H1 (cell line): ENCODE data around the gene TCF7L1. TPM values are rescaled to one million over a fixed set of nuclear protein-coding genes. Genes with fewer than 3 reads are reported as not detected.
A peak's percentile ranks its signal among the peaks of the same experiment; 100 is the strongest.

ENCODE experiments used
- BCL11A ChIP-seq, 2 experiments: IDR thresholded peaks; one replicate each; pipeline ENCODE4 v1.6.1; 2011; ENCODE audit warnings: low read depth in 2 of 2, low read length in 2 of 2, mild to moderate bottlenecking in 2 of 2
- CBX5 ChIP-seq: fragments of 300-800, 300-1000 bp; sonication (generic); IDR thresholded peaks from 2 replicates; pipeline ENCODE4 v1.7.1; 2016; ENCODE audit warnings: antibody characterized with exemption, low read length, low read depth
- CBX8 ChIP-seq: fragments of 300-800, 300-1000 bp; sonication (generic); IDR thresholded peaks from 2 replicates; pipeline ENCODE4 v1.7.1; 2016; ENCODE audit warnings: low read depth, low read length, borderline replicate concordance
- CHD2 ChIP-seq: IDR thresholded peaks from 2 replicates; pipeline ENCODE4 v1.6.1; 2012; ENCODE audit warnings: low read length, improper control_type of control experiment
- CREB1 ChIP-seq: IDR thresholded peaks from 2 replicates; pipeline ENCODE4 v1.6.1; 2012; ENCODE audit warnings: inconsistent platforms
- CTCF ChIP-seq, 3 experiments: IDR thresholded peaks; 1 replicate in 2 of 3; 2 replicates in 1 of 3; pipeline versions ENCODE4 v1.5.1 to v1.6.1; 2011; ENCODE audit warnings: low read length in 3 of 3, mild to moderate bottlenecking in 3 of 3, inconsistent platforms in 2 of 3, low read depth in 1 of 3, moderate library complexity in 1 of 3; ENCODE audit not compliant: insufficient read depth in 1 of 3; ENCODE audit errors: control extremely low read depth in 1 of 3
- E2F6 ChIP-seq: IDR thresholded peaks from 2 replicates; pipeline ENCODE4 v1.6.1; 2012; ENCODE audit warnings: inconsistent platforms
- EZH2 ChIP-seq: fragments of 200-600 bp; sonication (generic); IDR thresholded peaks from 2 replicates; pipeline ENCODE4 v1.7.1; 2012; ENCODE audit warnings: low read depth, mild to moderate bottlenecking, moderate library complexity, low read length, inconsistent platforms; ENCODE audit not compliant: severe bottlenecking
- GABPA ChIP-seq: IDR thresholded peaks from 2 replicates; pipeline ENCODE4 v1.6.1; 2011; ENCODE audit warnings: mild to moderate bottlenecking, low read length, moderate library complexity, borderline replicate concordance; ENCODE audit not compliant: insufficient read depth
- GTF2F1 ChIP-seq: IDR thresholded peaks from 2 replicates; pipeline ENCODE4 v1.6.1; 2012; ENCODE audit warnings: low read depth, low read length, improper control_type of control experiment, borderline replicate concordance
- JUND ChIP-seq: IDR thresholded peaks from 2 replicates; pipeline ENCODE4 v1.6.1; 2011; ENCODE audit warnings: mild to moderate bottlenecking, improper control_type of control experiment, low read length
- KDM1A ChIP-seq: fragments of 200-600, 300-600 bp; sonication (generic); IDR thresholded peaks from 2 replicates; pipeline ENCODE4 v1.7.1; 2016; ENCODE audit warnings: mild to moderate bottlenecking, low read length, borderline replicate concordance
- MAFK ChIP-seq: IDR thresholded peaks from 2 replicates; pipeline ENCODE4 v1.6.1; 2012; ENCODE audit warnings: low read depth, mild to moderate bottlenecking, improper control_type of control experiment, low read length
- NANOG ChIP-seq: IDR thresholded peaks from 2 replicates; pipeline ENCODE4 v1.6.1; 2011; ENCODE audit warnings: low read length, low read depth, mild to moderate bottlenecking, inconsistent platforms; ENCODE audit not compliant: insufficient read depth, poor library complexity, severe bottlenecking
- NRF1 ChIP-seq: IDR thresholded peaks from 2 replicates; pipeline ENCODE4 v1.6.1; 2011; ENCODE audit warnings: mild to moderate bottlenecking, low read depth, low read length, improper control_type of control experiment
- POU5F1 ChIP-seq: IDR thresholded peaks from 2 replicates; pipeline ENCODE4 v1.6.1; 2011; ENCODE audit warnings: low read depth, mild to moderate bottlenecking, low read length, moderate library complexity
- RXRA ChIP-seq: IDR thresholded peaks from 2 replicates; pipeline ENCODE4 v1.6.1; 2011; ENCODE audit warnings: low read depth, mild to moderate bottlenecking, low read length, moderate library complexity; ENCODE audit not compliant: insufficient read depth
- SAP30 ChIP-seq: fragments of 300-600 bp; sonication (generic); IDR thresholded peaks from 2 replicates; pipeline ENCODE4 v1.7.1; 2012; ENCODE audit warnings: low read length, moderate library complexity, mild to moderate bottlenecking, inconsistent platforms; ENCODE audit not compliant: insufficient read depth, insufficient replicate concordance
- TAF7 ChIP-seq: optimal IDR thresholded peaks from 2 replicates; pipeline ENCODE3; 2011; ENCODE audit warnings: low read depth, mild to moderate bottlenecking, inconsistent platforms, low read length, moderate library complexity, borderline replicate concordance
- YY1 ChIP-seq: IDR thresholded peaks from 2 replicates; pipeline ENCODE4 v1.6.1; 2011; ENCODE audit warnings: low read depth, mild to moderate bottlenecking, low read length
- ZNF274 ChIP-seq: IDR thresholded peaks from 2 replicates; pipeline ENCODE4 v1.7.0; 2012; ENCODE audit warnings: low read length, borderline replicate concordance; ENCODE audit errors: extremely low read depth
- polyA plus RNA-seq, 7 experiments: library from polyadenylated mRNA; depleted of rRNA in 3 of 7; stranded (reverse) in 5 of 7; unstranded in 2 of 7; fragments of >200 nt in 5 of 7; fragments of 200-250 nt in 2 of 7; gene quantifications; 1 replicate in 5 of 7; 2 replicates in 1 of 7; 4 replicates in 1 of 7; pipeline versions ENCODE4 v1.2.1 to v1.2.3, GENCODE V29; 2011 to 2013; ENCODE audit warnings: missing spikeins in 2 of 7, mixed read lengths in 2 of 7
- total RNA-seq: library from RNA; stranded (reverse); fragmentation: NEBNext Ultra II Directional; extraction: Animal tissue kit (Norgen Biotek cat#: 25700); gene quantifications from 2 replicates; pipeline ENCODE4 v1.2.1, GENCODE V29; 2021

Gene TCF7L1
- total and polyA plus RNA-seq, 2 of the 8 experiments (the other 6 are each of a cell fraction or from before 2014, with no cell fraction given) = 27.5 to 108 TPM

GRCh38 chr2:85237849-85238565, 104.8 kb downstream of the TCF7L1 start (continued):
- TF ChIP-seq CTCF (IDR thresholded peaks at IDR 0.05; ENCODE audit: control extremely low read depth in 1 of 3, insufficient read depth in 1 of 3, low read depth in 1 of 3, low read length in 3 of 3) = no peak
- TF ChIP-seq RXRA = no peak
- TF ChIP-seq GTF2F1 = no peak
- peak; percentile 82 for TF ChIP-seq CREB1
- no peak for TF ChIP-seq JUND
- no peak for TF ChIP-seq SAP30
- TF ChIP-seq YY1 = peak; percentile 48; the same call in 1 of the 2 replicates
- no peak for TF ChIP-seq CBX5
- peak; percentile 72 for TF ChIP-seq E2F6
- TF ChIP-seq GABPA = peak; percentile 92; the same call in 1 of the 2 replicates
- no peak for TF ChIP-seq MAFK
- TF ChIP-seq CBX8 = no peak
- no peak for TF ChIP-seq POU5F1
- no peak for TF ChIP-seq NRF1
- 0 out of 2 replicates have a peak, but pooled peaks have one; percentile 46 for TF ChIP-seq CHD2
- no peak for TF ChIP-seq NANOG
- peak; percentile 22 for TF ChIP-seq TAF7
- TF ChIP-seq KDM1A = peak; percentile 17; the same call in 1 of the 2 replicates
- no peak for TF ChIP-seq ZNF274
- no peak for TF ChIP-seq BCL11A (IDR thresholded peaks at IDR 0.05; ENCODE audit: low read depth in 2 of 2, low read length in 2 of 2)
- no peak for TF ChIP-seq EZH2
